ENCODE results near the gene MAPK8IP2. TPM values are rescaled to one million over a fixed set of nuclear protein-coding genes. Genes with fewer than 3 reads are reported as not detected.
"Not testable (repeated sequence)": the region's sequence is repeated elsewhere in the genome, so short reads cannot be mapped to it uniquely, and the experiment has no call there.

Gene MAPK8IP2
- total and polyA plus RNA-seq, 2 of the 4 experiments (the other 2 are of a cell fraction): under 0.01 to 0.14 TPM

- Histone ChIP-seq H2BK15ac (ENCODE audit: low read depth, low read length) (no peak overlapping the region), H3K27ac (ENCODE audit: insufficient read depth, low read length) (no peak overlapping the region), H3K18ac (ENCODE audit: low read depth, low read length) (no peak overlapping the region), H2AK5ac (ENCODE audit: low read depth, low read length) (no peak overlapping the region), H3K56ac (ENCODE audit: extremely low read depth, insufficient read depth, low read length) (no peak overlapping the region), H3K4me1 (ENCODE audit: control insufficient read depth, insufficient read depth, low read length) (no peaks in the 10 kb centered on the region), H3K79me1 (ENCODE audit: low read depth in 1 of 2, low read length in 2 of 2) (no peaks in the 10 kb centered on the region), H2BK120ac (ENCODE audit: low read depth, low read length) (no peak overlapping the region), H3K9me3 (ENCODE audit: control insufficient read depth, insufficient read depth, low read length) (no peaks in the 10 kb centered on the region), H3K36me3 (ENCODE audit: control insufficient read depth, insufficient read depth, low read length) (no peaks in the 10 kb centered on the region), H3K9ac (ENCODE audit: low read depth, low read length) (no peak overlapping the region), H3K9me1 (ENCODE audit: insufficient read depth, low read length) (0 out of 2 replicates have a peak, but pooled peaks cover 2% of the 10 kb centered on the region), H3K4me3 (ENCODE audit: insufficient read depth, low read depth, low read length) (no peak overlapping the region), H4K91ac (ENCODE audit: insufficient read depth, low read depth, low read length) (no peak overlapping the region), H3K14ac (replicated peaks; ENCODE audit: low read depth, low read length) (no peak overlapping the region), H2AK9ac (replicated peaks; ENCODE audit: low read depth, low read length, poor library complexity) (no peak overlapping the region), H4K8ac (ENCODE audit: low read depth in 2 of 2, low read length in 2 of 2) (no peak overlapping the region), H3K4ac (ENCODE audit: low read depth, low read length) (no peak overlapping the region), H3K27me3 (ENCODE audit: control insufficient read depth, insufficient read depth, low read length) (peaks cover 78% of the 10 kb centered on the region), H2BK5ac (ENCODE audit: low read depth, low read length, poor library complexity, severe bottlenecking) (no peak overlapping the region), H2BK20ac (ENCODE audit: low read depth, low read length) (no peak overlapping the region), H4K5ac (ENCODE audit: low read depth, low read length) (no peak overlapping the region), H4K20me1 (ENCODE audit: insufficient read depth, low read length) (peaks cover 4% of the 10 kb centered on the region), H3K4me2 (ENCODE audit: low read depth, low read length) (no peak overlapping the region), H2AFZ (replicated peaks; ENCODE audit: low read length, poor library complexity) (no peak overlapping the region), H3K23ac (ENCODE audit: low read depth, low read length) (no peak overlapping the region)
- DNase-seq: no peak
- in situ Hi-C loops (cut with MboI; ENCODE audit: low sequenced_read_pairs) (no loop called here), intact Hi-C loops (cut with micrococcal nuclease) (no loop called here), dilution Hi-C loops (cut with HindIII; ENCODE audit: low sequenced_read_pairs, unreplicated experiment) (no loop called here)
- WGBS, 2 experiments (ENCODE audit: extremely low coverage in 2 of 2, insufficient read length in 1 of 2): 51% methylated on average over 6 of the region's 6 CpGs; no CpG with 5 or more reads in 1 of the 2 experiments
- no peak for ATAC-seq (ENCODE audit: low read depth)
- TF ChIP-seq SMC3 (IDR thresholded peaks at IDR 0.05; ENCODE audit: low read depth, low read length): no peak
- POLR2A ChIA-PET (ENCODE audit: unreplicated experiment): no interaction called here
- CTCF ChIA-PET: no interaction called here
- BruUV-seq (replicated peaks): no TSS peak
These were observed 7.0 kb downstream of the MAPK8IP2 start for GRCh38 chr22:50607659-50608020.

- H3K79me1 ChIP-seq (ENCODE audit: low read depth in 1 of 2, low read length in 2 of 2): not testable (repeated sequence)
These were observed 7.7 kb downstream of the MAPK8IP2 start for GRCh38 chr22:50608058-50608840.

More at GRCh38 chr22:50608058-50608840, 7.7 kb downstream of the MAPK8IP2 start:
- H3K4me2 ChIP-seq (ENCODE audit: low read depth, low read length); POLR2A ChIA-PET (ENCODE audit: unreplicated experiment); H3K27ac ChIP-seq (ENCODE audit: insufficient read depth, low read length); H2AK9ac ChIP-seq (replicated peaks; ENCODE audit: low read depth, low read length, poor library complexity); H3K4me1 ChIP-seq (ENCODE audit: control insufficient read depth, insufficient read depth, low read length); H3K14ac ChIP-seq (replicated peaks; ENCODE audit: low read depth, low read length); H4K5ac ChIP-seq (ENCODE audit: low read depth, low read length); DNase-seq; H2AK5ac ChIP-seq (ENCODE audit: low read depth, low read length); intact Hi-C loops (cut with micrococcal nuclease); H2AFZ ChIP-seq (replicated peaks; ENCODE audit: low read length, poor library complexity); H3K56ac ChIP-seq (ENCODE audit: extremely low read depth, insufficient read depth, low read length); BruUV-seq (replicated peaks); H3K9me3 ChIP-seq (ENCODE audit: control insufficient read depth, insufficient read depth, low read length); H3K9ac ChIP-seq (ENCODE audit: low read depth, low read length); H3K23ac ChIP-seq (ENCODE audit: low read depth, low read length); H4K91ac ChIP-seq (ENCODE audit: insufficient read depth, low read depth, low read length); in situ Hi-C loops (cut with MboI; ENCODE audit: low sequenced_read_pairs); H2BK5ac ChIP-seq (ENCODE audit: low read depth, low read length, poor library complexity, severe bottlenecking); H2BK120ac ChIP-seq (ENCODE audit: low read depth, low read length); H3K36me3 ChIP-seq (ENCODE audit: control insufficient read depth, insufficient read depth, low read length); H2BK15ac ChIP-seq (ENCODE audit: low read depth, low read length); H4K8ac ChIP-seq (ENCODE audit: low read depth in 2 of 2, low read length in 2 of 2); H3K4ac ChIP-seq (ENCODE audit: low read depth, low read length); H3K18ac ChIP-seq (ENCODE audit: low read depth, low read length); dilution Hi-C loops (cut with HindIII; ENCODE audit: low sequenced_read_pairs, unreplicated experiment); H2BK20ac ChIP-seq (ENCODE audit: low read depth, low read length); H4K20me1 ChIP-seq (ENCODE audit: insufficient read depth, low read length); H3K4me3 ChIP-seq (ENCODE audit: insufficient read depth, low read depth, low read length); H3K9me1 ChIP-seq (ENCODE audit: insufficient read depth, low read length); ATAC-seq (ENCODE audit: low read depth); CTCF ChIA-PET: not testable (repeated sequence)
- WGBS, 2 experiments (ENCODE audit: extremely low coverage in 2 of 2, insufficient read length in 1 of 2): 64% methylated on average over 9 of the region's 39 CpGs; no CpG with 5 or more reads in 1 of the 2 experiments
- H3K27me3 ChIP-seq (ENCODE audit: control insufficient read depth, insufficient read depth, low read length): peaks cover 77% of the 10 kb centered on the region
